Fibroblast of skin of scalp (primary cell): ENCODE results near the gene ISCU.
A peak's percentile ranks its signal among the peaks of the same experiment; 100 is the strongest.
"Not testable (repeated sequence)": the region's sequence is repeated elsewhere in the genome, so short reads cannot be mapped to it uniquely, and the experiment has no call there.

Experiments
- DNase-seq: peaks from one replicate; pipeline ENCODE4 v3.0.0-alpha.2; 2013

The ISCU gene

DNA sequence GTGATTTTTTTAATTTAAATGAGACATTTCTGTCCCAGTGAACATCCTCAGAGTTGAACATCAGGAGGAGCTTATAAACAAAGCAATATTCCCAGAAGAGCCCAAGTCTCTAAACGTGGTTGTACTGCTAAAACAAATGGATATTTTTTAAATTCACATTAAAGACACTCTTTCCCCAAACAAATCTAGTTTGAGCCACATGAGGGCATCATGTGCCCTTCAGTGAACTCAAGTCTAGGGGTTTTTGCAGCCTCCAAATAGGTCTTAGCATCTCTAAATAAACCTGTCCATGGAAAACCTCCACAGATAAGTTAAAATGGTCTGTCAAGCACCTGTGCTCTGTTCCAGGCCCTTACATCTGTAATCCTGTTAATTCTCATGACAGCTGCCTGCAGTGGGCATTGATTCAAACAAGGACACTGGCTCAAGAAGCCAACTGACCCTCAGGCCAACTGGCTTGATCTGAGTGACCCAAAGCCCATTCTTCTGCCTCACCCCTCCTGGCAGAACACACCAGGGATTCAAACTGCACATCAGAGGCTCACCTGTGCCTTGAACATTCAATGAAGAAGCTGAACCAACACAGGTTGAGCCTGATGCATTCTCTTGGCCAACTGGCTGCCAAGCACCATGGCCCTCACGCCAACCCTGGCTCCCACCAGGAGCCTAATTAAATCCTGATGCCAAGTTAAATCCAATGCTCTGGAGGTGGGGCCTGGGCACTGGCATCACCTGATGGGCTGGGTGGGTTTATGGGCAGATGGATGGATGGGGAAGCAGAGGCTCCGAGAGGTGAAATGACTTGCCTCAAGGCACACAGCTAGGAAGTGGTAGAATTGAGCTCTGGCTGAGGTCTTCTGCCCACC is 8.6 kb downstream of the ISCU start:
- peak; percentile 79 for DNase-seq

DNA sequence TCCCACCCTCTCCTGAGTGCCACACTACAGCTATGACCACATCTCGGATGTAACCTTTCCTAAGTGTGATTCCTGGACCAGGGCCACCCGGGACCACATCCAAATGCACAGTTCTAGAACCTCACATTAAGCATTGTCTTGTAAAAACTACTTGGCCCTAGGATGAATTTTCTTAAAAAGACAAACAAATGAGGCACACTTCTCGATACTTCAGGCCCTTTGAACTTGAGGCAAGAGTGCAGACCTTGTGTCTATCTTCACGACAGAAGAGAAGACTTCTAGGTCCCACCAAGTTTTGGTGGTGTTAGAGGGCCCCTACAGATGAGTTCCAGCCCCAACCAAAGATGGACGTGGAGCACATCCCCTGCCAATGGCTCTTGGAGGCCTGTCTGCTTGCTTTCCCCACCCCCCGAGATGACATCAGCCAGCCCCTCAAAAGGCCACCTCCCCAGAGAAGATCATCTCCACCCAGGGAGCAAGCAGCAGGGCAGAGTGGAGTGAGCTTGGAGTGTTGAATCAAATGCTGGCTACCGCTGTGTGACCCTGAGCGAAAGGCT is 9.3 kb downstream of the ISCU start:
- DNase-seq = peak; percentile 18

DNA sequence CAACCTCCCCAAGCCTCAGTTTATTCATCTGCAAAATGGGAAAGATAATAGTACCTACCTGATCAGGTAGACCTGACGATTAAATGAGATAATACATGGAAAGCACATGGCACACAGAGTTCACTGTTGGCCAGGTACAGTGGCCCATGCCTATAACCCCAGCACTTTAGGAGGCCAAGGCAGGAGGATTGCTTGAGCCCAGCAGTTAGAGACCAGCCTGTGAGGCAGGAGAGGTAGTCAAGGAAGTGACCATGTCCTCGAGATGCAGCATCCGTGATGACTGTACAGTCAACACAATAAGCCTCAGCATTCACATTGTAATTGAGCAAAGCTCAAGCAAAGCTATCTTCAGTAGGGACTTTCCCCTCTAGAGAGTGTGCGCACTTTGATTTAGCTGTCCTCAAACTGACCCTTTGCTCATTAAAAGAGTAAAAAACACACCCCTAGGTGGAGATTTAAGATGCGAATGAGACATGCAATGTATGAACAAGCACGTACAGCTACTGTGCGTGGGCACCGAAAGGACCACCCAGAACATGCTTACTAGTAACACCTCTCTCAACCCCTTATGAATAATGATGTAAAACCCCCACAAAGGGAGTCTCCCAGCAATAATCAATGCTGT is 9.9 kb downstream of the ISCU start:
- no peak for DNase-seq

DNA sequence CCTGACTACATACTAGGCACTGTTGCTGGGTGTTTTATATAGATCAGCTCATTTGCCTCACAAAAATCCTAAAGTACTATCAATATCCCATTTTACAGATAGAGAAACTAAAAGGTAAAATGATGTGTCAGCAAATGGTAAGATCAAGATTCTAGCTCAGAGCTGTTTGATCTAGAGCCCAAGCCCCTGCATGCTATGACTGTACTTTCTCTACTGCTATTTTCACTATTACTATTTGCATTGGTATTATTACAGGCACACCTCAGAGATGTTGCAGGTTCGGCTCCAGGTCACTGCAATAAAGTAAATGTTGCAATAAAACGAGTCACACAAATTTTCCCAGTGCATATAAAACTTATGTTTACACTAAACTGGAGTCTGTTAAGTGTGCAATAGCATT is 10.9 kb downstream of the ISCU start:
- no peak for DNase-seq

DNA sequence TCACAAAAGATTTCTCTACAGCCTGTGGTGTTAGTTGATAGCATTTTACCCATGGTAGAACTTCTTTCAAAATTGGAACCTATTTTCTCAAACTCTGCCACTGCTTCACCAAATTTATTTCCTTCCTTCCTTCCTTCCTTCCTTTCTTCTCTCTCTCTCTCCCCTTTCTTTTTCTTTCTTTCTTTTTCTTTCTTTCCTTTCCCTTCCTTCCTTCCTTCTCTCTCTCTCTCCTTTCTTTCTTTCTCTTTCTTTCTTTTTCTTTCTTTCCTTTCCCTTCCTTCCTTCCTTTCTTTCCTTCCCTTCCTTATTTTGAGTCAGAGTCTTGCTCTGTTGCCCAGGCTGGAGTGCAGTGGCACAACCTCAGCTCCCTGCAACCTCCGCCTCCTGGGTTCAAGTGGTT is 11.9 kb downstream of the ISCU start:
- not testable (repeated sequence) for DNase-seq

DNA sequence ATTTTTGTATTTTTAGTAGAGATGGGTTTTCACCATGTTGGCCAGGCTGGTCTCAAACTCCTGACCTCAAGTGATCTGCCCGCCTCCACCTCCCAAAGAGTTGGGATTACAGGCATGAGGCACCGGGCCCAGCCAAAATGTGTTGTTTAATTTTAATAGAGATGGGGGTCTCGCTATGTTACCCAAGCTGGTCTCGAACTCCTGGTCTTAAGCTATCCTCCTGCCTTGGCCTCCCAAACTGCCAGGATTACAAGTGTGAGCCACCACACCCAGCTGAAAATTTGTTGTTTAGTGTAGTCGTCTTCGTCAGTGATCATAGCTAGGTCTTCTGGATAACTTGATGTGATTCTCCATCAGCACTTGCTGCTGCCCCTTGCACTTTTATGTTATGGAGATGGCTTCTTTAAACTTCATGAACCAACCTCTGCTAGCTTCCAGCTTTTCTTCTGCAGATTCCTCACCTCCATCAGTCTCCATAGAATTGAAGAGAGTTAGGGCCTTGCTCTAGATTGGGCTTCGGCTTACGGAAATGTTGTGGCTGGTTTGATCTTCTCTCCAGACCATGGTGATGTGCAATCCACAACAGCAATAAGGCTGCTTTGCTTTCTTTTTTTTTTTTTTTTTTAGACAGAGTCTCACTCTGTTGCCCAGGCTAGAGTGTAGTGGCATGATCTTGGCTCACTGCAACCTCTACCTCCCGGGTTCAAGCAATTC is 13.0 kb downstream of the ISCU start:
- peak; percentile 20 for DNase-seq

DNA sequence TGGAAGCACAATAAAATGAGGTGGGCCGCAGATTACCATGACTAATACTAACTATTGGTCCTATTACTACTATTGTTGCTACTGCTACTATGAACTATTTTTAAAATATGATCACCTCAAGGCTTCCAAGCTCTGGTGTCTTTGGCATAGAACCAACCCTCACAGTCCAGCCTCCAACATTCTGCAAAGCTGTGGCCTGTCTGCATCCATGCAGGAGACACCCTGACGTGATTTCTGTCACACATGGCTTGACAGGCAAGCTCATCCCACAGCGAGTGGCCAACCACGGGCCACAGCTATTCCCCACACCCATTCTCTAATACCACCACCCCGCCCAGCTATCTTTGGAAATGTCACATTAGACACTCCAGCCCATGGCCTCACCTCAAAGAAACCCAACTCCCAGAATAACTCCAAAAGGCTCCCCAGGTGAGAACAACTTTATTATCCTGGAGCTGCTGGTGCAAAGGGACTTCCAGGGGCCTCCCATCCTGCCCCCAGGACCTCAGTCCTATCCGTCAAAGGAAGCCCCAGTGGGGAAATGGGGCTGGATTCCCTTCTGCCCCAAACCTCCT is 14.4 kb downstream of the ISCU start:
- peak; percentile 93 for DNase-seq

DNA sequence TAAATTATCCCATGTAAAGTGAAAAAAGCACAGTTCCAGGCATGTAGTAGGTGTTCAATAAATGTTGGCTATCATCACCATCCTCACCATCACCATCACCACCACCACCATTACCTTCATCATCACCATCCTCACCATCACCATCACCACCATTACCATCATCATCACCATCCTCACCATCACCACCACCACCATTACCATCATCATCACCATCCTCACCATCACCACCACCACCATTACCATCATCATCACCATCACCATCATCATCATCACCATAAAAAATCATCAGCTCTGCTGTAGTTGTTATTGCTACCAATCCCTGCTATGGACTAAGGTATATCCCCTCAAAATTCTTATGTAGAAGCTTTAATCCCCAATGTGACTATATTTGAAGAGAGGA is 15.1 kb downstream of the ISCU start:
- DNase-seq = no peak

DNA sequence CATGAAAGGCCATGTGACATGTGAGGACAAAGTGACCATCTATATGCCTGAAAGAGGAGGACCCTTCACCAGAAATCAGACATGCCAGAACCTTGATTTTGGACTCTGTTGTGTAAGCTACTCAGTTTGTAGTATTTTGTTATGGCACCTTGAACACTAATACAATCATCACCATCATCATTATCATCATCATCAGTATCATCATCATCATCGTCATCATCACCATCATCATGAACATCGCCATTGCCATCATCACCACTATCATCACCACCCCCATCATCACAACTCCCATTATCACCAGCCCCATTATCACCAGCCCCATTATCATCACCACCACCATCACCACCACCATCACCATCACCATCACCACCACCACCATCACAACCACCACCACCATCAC is 15.9 kb downstream of the ISCU start:
- no peak for DNase-seq

DNA sequence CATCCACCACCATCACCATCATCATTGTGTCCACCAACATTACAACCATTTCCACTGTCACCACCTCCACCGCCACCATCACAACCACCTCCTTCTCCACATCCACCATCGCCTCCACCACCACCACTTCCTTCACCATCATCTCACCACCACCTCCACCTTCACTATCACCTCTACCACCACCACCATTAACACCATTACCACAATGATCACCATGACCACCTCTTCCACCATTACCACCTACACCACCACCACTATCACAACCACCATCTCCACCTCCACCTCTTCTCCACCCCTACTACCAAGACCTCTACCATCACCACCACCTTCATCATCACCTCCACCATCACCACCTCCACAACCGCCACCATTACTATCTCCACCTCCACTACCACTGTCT is 16.4 kb downstream of the ISCU start:
- no peak for DNase-seq

DNA sequence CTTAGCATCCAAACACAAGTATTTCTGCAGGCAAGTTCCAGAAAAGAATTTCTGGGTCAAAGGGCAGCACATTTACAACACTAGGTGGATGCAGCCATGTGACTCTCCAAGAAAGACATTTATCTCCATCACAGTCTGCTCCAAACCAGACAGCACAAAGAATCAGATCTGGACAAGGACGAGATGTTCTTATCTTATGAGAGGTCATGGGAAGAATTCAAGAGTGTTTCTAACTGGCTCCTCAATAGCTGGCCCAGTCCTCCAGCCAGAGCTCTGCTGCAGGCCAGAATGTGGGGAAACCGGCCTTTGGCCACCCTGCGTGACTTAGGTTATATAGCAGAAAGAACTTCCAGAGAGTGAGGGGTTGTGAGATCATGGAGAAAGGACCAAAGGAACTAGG is 18.1 kb downstream of the ISCU start:
- DNase-seq = no peak

DNA sequence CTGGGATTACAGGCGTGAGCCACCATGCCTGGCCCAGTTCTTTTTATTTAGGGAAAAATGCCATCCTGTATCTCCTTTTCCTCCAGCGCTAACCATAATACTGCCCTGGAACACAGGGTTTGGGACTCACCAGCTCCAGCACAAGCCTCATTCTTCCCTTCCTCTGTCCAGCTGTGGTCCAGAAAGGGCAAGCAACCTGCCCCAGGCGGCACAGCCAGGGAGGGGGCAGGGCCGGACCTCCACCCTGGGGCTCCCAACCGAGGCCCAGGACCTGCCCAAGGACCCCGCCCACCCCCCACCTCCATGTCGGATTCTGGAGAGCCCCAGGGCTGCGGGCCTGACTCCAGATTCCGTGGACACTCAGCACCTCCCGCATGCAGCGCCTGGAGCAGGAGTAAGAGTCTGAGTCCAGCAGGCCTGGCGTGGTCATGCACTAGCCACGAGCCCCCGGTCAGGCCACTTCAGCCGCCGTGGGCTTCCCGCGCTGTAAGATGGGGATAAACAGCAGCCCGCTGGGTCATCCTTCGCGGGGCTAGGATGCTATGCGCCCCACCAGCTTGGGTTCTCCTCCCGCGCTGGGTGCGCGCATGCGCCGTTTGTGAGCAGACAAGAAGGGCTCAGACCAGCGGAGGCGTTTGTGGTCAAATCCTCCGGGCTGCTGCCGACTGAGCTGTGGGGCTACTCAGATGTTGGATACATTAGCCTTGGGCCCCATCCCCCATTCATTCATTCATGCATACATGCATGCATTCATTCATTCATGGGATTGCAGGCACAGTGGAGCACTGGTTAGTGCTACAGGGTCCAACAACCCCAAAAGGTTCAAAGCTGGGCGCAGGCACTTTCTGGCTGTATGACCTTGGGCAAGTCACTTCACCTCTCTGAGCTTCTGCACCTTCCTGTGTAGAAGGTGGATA is 19.2 kb downstream of the ISCU start:
- DNase-seq = no peak

DNA sequence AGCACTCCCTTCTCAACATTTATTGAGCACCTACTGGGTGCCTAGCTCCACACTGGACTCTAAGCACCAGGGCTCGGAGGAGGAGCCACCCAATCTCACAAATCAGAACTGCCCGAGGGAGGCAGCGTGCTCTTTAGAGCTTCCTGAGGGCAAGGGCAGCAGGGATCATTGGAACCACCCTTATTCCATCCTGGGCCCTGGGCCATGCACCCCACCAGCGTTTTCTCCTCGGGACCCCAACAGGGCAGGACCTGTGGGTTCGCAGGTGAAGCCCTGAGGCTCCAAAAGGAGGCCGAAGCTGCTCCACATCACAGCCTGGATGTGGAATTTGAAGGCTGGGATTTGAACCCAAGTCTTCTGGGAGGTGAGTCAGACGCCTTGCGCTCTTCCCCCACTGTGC is 20.1 kb downstream of the ISCU start:
- DNase-seq = no peak

DNA sequence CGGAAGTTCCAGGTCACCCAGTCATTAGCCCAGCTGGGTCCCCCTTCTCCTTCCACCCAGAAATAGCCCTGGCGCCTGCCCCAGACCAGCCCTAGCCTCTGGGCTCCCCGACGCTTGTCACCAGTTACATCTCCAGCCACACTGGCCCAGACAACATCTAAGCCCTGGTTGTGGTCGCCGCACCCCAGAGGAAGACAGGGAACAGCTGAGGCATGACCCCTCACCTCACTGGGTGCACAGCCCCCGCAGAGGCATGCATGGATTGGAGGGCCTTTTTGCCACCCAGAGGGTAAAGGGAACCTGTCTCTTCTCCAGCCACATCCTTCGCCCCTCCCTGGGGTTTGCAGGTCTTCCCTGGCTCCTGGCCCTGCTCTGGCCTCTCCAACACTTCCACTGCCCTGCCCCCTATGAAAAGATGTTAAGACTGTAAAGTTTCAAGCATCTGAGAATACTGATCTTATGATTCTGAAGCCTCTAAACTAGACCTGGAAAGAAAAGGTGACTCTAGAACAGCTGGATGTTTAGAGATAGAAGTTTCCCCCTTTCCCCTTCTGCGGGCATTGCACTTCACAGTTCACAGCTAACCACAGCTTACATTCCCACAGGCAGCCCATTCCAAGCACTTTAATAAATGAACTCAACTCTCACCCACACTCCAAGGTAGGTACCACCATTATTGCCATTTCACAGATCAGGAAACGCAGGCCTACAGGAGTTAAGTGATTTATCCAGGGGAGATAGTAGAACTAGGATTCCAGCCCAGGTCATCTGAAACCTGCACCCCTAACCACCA is 20.8 kb downstream of the ISCU start:
- no peak for DNase-seq

DNA sequence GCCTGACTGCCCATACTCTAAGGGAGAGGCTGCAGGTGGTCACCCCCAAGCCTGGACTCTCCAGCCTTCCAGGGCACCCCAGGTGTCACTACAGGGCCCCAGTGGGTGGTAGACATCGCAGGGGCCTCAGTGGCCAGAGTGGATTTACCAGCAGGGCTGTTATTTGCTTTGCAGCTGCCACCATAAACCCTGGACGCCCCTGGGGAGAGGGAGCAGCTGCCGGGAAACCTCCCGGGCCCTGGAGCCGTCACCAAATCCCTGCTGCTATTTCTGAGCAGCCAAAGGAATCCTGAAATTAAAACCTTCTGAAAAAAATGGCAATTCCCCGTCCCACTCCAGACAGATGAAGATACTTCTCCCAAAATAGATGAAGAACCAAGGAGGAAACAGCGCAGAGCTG is 21.6 kb downstream of the ISCU start:
- peak; percentile 54 for DNase-seq

DNA sequence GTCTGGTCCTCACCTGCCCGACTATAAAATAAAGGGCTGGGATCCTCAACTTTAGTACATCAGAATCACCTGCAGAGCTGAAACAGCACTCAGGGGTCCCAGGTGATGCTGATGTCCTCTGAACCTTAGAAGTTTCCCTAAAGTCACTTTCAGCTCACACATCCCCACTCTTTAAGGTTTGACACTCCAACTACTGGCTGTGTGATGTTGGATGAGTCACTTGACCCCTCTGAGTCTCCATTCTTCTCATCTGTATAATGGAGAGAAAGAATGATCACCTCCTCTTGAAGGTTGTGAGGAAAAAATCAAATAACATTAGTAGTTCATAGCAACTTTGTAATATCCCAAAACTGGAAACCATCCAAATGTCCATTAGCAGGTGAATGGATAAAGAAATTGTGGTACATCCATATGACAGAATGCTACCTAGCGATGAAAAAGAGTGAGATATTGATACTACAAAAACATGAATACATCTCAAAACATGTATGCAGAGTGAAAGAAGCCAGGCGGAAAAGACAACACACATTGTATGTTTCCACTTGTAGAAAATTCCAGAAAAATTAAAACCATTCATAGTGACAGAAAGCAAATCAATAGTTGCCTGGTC is 22.2 kb downstream of the ISCU start:
- no peak for DNase-seq

DNA sequence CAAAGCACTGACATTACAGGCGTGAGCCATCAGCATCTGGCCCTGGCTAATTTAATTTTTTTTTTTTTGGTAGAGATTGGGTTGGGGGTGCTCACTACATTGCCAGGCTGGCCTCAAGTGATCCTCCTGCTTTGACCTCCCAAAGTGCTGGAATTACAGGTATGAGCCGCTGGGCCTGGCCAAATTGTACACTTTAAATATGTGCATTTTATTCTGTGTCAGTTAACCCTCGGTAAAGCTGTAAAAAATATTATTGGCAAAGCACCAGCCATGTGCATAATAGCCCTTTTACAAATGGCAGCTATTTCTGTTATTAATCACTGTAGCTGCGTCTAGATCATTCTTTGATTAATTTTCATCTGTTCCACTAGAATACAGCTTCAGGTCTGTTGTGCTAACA is 23.5 kb downstream of the ISCU start:
- no peak for DNase-seq

DNA sequence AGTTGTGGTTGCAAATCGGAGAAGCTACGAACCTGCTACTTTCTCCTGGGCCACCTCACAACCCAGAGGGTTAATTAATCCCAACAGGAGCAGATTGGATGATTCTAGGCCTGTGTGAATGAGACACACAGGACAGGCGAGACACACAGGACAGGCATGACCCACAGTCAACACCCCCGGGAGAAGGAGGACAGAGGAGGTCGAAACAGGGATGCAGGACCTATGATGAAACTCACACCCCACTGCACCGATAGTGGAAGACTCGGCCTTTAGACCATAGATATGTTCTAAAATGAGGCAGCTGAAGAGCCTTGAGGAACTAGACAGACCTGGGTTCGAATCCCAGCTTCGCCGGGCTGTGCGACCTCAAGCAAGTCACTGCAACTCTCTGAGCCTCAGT is 23.9 kb downstream of the ISCU start:
- no peak for DNase-seq

DNA sequence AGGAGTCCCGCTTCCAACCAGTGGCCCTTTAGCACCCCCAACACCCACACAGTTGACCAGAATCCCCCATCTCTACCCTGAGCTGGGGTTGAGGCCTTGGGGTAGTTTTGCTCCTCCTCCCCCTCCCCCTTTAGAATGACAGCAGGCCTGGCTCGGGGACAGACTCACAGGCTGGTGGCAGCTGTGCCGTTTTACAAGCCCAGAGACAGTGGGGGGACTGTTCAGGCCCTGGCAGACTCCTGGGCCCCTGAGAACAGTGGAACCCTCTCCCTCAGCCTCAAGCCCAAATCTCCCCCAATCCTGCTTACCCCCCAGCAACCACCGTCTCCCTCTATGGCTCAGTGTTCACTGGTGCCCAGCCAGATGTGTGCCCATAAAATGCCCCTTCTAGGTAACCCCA is 25.4 kb downstream of the ISCU start:
- DNase-seq = no peak

DNA sequence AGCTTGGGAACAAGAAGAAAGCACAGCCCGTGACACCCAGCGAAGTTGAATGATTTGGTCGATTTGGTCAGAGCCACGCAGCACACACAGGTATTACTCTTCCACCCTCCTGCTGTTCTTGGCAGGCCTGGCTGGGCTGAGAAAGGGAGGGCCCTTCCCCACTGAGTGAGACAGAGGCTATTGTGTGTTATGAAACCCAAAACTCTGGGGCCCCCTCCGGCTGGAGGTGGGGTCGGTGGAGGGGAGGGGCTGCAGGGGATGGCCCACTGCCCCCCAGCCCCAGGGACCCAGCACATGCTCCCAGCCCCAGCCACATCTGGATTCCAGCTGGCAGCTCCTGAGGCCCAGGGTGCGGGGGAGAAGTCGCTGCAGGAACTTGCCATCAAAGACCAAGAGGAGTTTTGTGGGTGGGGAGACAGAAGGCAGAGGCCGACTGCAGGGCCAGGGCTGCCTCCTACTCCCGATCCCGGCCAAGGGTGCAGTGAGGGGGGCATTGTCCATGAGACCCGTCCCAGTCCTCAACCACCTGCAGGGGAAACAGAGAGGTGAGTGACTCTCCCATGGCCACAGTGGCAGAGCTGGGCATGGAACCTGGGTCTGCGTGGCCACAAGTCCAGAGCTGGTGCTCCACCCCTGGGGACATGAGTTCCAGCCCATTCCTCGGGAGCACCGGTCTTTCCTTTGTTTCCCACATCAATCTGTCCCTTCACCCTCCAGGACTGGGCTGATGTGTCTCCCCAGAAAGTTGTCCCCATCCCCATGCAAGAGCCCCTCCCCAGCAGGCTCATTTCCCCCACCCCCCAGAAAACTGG is 26.8 kb downstream of the ISCU start:
- DNase-seq = peak; percentile 82
